HG02678 (cell line): ENCODE data around the gene HMGXB4.

Source experiments
- ATAC-seq: cut with Tn5 transposase; IDR thresholded peaks from one replicate; pipeline ENCODE4 v1.9.1; 2021; ENCODE audit warnings: mild to moderate bottlenecking, moderate library complexity; ENCODE audit not compliant: unreplicated experiment

The HMGXB4 gene

DNA sequence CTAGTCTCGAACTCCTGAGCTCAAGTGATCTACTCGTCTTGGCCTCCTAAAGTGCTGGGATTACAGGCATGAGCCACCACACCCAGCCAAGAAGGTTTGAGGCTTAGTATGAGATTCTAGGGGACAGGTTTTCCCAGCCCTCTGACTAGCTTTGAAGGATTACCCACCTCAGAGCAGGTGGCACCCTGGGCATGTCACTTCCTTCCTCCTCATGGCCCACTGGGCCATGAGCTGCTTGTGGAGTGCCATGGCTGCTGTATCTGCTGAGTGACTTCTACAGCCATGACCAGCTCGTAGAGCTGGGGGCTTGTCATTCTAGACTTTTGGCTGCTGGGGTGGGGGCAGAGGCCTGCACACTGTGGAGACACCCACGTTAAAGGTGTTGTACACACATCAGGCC lies 67.5 kb downstream of the HMGXB4 start:
- ATAC-seq = no peak

DNA sequence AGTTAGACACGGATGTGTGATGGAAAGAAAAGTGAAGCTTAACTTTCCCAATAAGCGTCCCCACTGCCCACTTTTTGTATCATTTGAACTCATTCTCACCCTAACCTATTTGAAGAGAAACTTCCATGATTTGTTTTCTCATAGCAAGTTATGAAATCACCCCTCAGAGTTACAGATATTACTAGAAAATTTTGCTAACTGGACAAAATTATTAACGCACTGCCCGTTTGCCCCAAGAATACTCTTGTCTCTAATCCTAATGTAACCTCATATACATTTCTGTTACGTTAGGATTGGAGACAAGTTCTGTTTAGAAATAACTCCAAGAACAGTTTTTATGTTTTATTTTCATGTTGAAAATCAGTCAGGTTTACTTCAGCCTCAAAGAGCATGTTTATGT lies 67.9 kb downstream of the HMGXB4 start:
- no peak for ATAC-seq

DNA sequence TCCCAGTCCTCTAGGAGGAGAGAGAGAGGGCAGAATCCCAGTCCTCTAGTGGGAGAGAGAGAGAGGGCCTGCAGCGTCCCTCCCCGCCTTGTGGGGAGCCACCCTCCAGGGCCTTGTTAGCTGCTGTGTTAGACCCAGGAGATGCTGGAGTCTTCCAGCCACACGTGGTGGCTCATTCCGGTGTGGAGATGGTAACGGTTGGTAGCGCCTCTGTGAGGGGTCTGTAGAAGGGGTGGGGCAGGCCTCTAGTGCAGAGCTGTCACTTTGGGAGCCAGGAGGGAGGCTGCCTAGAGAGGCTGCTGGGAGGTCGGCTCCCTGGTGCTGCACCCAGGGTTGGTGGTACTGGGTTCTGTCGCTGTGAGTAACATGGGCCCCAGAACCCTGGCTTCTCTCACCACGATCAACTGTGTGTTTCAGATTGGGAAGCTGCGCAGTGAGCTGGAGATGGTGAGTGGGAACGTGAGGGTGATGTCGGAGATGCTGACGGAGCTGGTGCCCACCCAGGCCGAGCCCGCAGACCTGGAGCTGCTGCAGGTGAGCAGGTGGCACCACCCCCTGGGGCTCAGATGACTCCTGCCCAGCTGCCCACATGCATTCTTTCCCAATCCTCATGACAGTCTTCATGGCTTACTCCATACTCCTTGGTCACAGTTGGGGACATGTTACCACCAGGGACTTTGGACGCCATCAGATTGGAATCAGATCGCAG lies 69.7 kb downstream of the HMGXB4 start:
- ATAC-seq = no peak

DNA sequence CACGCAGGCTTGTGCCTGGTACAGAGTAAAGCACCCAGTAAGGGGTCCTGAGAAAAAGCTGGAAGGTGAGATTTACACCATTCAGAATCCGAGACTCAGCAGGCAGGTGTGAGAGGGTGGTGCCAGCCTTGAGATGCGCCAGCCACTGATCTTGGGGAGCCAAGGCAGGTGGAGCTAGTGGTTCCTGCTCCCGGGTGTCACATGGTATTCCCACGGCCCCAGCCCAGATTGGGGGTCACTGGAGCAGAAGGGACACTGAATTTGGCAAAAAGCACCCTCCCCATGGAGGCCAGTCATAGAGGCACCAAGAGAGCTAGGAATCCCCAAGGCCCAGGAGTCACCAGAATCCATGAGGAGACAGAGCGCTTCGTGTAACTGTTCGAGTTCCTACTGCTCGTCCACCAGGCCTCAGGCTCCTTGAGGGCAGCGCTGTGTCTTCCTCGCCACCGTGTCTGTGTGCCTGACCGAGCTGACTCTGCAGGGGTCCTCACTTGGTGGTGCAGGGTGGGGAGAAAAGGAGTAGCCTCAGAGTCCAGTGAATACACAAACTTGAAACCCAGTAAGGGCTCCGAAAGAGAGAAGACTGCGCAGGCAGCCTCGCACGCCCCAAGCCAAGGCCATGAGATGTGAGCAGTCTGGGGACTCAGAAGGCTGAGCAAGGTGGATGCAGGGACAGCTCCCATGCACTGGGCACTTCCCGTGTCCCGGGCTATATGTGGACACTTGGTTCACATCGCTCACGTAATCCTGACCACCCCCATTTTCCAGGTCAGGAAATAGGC lies 70.6 kb downstream of the HMGXB4 start:
- ATAC-seq = no peak

DNA sequence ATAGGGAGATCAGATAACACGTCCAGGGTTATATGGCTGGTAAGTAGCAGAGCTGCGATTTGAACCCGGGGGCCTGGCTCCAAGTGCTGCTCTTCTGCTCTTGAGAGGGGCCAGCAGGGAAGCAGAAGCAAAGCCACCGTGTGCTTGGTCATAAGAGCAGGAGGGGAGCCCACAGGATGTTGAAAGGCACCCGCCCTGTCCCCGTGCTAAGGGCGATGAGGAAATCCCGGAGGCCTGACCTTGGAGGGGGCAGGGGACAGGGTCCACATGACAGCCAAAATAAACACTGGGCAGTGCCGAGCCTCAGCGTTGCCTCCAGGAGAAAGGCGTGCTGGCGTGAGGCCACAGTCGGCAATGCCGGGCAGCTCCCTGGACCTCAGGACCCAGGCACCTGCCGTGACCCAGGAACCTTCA lies 71.2 kb downstream of the HMGXB4 start:
- no peak for ATAC-seq

DNA sequence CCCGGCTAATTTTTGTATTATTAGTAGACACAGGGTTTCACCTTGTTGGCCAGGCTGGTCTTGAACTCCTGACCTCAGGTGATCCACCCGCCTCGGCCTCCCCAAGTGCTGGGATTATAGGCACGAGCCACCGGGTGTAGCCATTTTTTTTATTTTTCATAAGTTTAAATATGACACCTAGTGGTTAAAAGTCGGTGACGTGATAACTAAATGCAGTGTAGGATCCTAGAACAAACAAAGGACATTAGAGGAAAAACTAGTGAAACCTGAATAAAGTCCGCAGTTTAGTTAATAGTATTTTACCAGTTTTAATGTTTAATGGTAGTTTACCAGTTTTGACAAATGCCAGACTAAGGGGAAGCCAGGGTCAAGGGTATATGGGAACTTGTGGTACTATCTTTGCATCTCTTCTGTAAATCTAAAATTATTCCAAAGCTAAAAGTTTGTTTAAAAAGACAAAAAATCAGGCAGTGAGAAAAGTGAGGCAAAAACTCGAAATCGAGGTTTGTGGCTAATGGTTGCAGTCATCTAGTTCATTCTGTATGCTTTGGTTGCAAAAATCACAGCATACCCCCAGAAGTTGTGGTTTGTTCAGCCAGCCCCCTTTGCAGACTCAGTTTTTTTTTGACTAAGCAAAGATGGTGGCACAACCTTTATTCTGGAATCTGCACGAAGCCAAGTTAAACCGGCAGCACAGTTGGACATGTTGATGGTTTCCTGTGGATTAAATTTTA lies 72.0 kb downstream of the HMGXB4 start:
- no peak for ATAC-seq

DNA sequence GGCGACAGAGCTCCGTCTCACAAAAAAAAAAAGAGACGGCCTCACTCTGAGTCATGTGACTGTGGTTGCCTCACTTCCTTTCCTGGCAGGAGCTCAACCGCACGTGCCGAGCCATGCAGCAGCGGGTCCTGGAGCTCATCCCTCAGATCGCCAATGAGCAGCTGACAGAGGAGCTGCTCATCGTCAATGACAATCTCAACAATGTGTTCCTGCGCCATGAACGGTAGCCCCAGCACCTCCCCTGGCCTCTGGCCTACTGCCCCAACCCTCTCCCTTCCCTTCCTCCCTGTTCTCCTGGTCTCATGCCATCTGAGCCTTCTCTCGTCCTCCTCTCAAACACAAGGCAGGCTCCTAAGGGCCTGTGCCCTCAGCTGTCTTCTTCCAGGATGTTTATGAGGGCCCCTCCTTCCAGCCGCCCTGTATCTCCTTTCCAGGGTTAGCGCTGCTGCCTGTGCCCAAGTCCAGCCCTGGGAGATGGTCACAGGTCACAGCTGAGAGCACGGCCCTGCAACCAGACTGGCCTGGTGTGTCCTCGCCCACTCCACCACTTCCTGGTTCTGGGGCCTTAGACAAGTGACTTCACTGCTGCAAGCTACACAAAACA lies 73.1 kb downstream of the HMGXB4 start:
- ATAC-seq = no peak

DNA sequence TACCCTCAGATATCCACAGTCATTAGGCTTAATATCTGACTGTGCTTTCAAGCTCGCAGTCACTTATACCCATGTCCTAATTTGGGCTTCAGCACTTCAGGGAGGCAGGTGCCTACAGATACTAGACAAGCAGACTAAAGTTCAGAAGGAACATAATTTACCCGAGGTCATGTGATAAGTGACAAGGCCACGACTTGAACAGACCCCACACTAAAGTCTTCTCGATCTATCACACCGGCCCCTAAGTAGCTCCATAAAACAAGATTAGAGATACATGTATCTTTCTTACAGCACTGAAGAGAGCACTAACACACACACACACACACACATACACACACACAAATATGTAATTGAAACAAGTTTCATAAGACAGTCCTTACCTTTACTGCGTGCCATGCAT lies 75.0 kb downstream of the HMGXB4 start:
- no peak for ATAC-seq

DNA sequence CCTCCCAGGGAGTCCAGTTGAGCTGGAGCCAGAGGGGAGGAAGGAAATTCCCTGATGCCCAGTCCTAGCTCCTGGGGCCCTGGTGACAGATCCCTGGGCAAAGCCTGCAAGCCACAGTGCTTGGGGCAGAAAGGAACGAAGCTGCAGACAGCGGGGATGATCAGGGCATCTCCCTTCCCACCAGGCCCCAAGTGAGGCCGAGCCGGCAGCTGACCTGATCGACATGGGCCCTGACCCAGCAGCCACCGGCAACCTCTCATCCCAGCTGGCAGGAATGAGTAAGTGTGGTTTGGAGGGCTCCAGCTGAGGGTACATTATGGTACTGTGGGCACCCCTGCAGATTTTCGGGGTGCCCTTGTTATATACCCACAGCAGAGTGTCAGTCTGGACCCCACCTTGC lies 75.9 kb downstream of the HMGXB4 start:
- no peak for ATAC-seq

DNA sequence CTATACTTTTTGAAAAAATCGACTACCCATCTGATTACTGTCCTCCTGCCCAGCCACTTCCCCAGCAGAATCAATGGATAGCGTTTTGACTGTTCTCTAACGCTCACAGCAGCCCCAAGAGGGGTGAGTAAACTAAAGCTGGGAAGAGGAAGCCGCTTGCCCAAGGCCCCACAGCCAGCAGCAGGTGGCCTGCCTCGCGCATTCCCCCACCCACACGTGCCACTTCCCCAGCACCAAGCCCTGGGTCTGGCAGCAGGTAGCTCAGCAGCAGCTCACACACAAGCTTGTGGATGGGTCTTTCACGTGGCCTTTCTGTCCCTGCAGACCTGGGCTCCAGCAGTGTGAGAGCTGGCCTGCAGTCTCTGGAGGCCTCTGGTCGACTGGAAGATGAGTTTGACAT lies 76.7 kb downstream of the HMGXB4 start:
- no peak for ATAC-seq

DNA sequence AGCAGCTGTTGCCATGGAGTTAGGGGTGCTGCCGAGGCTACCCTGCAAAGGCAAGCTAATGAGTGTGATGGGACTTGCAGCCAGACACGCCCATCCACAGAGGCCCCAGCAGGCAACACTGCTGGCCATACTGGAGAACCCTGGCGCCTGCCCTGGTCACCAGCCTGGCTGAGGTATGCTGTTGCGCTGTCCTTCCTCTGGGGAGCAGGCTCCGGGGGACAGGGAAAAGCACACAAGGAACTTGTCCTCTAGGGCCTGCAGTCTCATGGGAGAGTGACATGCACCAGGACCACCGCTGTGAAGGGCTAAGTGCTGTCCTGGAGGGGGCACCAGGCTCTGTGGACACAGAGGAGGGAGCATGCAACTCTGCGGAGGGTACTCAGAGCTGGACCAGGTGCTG lies 78.2 kb downstream of the HMGXB4 start:
- ATAC-seq = no peak

DNA sequence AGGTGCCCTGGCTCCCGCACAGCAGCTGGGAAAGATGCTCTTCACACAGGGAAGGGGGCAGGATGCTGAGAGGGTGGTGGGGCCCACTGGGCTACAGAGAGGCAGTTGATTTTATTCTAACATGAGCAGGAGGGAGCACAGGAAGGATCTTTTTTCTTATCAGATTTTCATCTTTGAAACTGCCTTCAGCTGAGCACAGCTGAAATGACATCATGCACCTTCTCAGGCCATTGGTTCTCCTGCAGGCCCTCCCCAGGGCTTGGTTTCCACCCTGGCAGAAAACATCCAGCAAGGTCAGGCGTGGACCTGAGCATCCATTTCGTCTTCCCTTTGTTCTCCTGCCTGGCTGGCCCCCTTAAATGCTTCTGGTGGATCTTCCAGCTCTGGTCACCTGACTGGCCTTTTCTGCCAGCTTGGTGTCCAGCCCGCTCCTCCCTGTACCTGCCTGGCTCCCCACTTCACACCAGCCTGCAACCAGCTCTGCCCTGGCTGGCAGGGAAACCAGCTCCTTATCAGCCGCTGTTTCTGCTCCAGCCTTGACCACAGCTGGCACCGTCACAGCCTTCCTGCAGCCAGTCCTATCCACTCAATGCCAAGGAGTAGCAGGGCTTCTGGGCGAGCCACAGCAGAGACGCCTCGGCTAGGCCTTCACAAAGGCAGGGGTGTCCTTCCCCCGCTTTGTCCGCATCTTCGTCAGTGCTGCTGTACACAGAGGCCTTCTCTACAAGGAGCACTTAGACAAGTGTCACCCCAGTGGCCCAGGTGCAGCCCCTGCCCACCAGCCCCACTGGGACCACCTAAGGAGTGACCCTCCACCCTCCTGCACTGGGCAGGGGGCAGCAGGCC lies 78.9 kb downstream of the HMGXB4 start:
- no peak for ATAC-seq

DNA sequence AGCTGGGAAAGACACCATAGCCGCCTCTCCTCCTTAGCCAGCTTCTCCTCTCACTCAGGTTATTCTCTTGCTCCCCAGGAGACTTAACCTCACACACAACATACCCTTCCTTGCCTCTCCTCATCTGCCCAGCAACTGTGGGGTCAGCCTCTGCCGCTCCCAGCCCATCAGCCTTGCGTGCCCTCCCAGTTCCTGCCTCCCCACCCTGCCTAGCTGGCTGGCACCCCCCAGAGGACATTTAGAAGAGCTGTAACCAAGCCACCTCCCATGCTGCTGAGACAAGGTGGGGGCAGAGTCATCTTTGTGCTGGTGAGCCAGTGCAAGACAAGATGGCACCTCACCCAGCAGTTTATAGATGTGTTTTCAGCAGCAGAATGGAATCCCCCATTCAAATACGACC lies 80.6 kb downstream of the HMGXB4 start:
- ATAC-seq = no peak

DNA sequence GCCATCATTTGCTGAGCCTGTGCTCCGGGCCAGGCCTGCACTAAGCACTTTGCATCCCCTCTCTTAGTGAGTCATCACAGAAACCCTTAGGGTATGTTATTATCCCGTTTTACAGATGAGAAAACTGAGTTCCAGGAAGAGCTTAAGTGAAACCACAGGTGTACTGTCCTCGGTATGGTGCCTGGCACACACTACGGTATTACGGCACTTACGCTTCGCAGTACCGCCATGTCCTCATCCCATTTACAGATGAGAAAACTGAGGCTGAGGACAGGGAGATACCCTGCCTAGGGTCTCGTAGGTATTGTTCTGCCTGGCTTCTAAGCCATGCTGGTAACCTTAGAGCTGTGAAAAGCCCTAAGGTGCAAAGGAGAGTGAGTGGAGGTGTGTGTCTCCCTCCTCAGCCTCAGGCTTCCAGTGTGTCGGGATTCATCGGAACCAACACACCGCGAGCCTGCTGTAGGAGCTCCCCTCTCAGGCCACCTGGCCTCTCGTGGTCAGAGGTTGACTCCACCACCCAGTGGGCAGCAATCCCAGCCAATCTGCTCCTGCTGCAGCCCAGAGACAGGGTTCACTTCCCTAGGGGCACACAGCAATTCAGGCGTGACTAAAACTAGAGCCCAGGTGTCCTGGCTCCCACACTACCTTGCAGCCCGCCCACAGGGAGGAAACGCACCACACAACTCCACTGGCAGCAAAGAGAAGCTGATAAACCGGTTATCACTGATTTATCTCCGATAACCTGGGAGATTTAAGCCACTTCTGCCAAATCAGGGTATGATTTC lies 84.0 kb downstream of the HMGXB4 start:
- no peak for ATAC-seq

DNA sequence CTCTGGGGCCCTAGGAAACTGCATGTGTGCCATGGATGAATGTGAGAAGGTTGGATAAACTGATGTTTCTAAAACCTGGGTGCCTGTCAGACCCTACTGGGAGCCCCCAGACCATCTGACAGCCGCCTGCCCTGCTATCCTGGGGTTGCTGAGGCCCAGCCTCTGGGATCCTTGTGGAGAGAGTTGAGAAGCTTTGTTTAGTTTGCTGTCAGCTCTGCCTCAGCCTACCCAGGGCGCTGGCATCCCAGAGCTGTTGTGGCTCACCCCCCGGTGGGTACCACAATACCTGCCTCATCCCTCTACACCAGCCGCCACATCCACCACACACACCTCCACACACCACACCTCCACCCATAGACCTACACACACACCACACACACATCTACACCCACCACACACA lies 85.1 kb downstream of the HMGXB4 start:
- ATAC-seq = no peak

DNA sequence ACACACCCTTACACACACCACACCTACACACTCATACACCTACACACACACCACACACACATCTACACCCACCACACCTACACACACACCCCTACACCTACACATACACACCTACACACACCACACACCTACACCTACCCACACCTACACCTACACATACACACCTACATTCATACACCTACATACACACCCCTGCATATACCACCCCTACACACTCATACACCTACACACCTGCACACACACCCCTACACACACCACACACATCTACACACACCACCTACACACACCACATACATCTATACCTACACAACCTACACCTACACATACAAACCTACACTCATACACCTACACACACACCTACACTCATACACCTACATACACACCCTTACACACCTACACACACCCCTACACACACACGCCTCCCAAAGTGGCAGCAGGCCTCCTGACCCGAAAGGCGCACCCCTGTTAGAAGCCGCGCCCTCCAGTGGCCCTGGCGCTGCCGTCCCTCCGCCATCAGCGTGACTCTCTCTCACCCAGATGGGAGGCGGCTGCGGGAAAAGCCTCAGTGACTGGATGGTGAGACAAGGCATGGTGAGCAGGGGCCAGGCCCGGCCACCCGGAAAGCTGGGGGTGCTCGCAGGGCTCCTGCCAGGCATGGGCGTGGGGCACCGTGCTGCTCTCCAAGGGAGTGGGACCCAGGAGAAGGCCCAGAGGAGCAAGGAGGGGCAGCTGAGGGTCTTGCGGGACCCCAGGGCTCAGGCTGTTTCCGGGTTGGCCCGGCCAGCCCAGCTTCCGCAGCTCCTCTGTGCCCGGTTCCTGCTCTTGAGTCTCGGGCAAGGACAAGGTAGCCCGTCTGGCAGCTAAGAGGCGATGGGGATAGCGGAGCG lies 86.6 kb downstream of the HMGXB4 start:
- ATAC-seq = no peak

DNA sequence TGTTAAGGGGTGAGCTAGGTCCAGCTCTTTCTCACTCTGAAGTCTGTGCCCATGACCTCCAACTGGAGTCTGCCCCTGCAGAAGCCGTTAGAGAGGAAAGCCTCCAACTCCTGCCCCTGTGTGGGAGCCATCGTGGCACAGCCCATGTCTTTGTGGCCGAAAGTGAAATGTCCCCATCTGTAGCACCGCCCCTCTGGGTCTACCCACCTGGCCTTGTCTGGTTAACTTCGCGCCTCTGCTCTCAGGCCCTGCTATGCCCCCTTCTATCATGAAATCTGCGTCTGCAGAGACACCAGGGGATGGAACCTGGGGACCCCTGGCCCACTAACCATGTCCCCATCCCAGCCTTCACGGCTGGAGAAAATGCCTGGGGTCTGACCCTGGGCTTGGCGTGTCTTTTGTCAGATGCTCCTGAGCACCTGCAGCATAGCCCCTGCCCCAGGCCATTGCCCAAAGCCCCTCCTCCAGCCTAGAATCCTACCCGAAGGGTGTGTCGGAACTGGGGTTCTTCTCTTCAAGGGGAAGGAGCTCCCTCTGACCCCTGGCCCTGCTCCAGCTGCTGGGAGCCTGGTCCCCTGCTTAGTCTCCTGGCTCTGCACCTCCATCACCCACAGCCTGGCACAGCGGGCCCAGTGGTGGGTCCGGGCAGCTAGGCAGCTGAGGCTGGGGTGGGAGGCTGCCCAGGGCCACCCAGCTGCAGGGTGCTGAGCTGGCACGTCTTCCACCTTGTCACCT lies 87.8 kb downstream of the HMGXB4 start:
- ATAC-seq = peak; percentile 65
